GM12878 (cell line): Measurements from ENCODE around the gene RMND1.
"Not testable (repeated sequence)": the region's sequence is repeated elsewhere in the genome, so short reads cannot be mapped to it uniquely, and the experiment has no call there.

Experiments used
- ATF3 ChIP-seq: IDR thresholded peaks from 2 replicates; pipeline ENCODE4 v1.6.1; 2011; ENCODE audit warnings: low read depth, mild to moderate bottlenecking, low read length, moderate library complexity, borderline replicate concordance; ENCODE audit errors: extremely low read depth
- CTCF ChIP-seq, 3 experiments: IDR thresholded peaks in 2 of 3; conservative IDR thresholded peaks in 1 of 3; 2 replicates each; pipeline ENCODE4 v1.5.1; 2011; ENCODE audit warnings: low read depth in 3 of 3, low read length in 3 of 3, mild to moderate bottlenecking in 3 of 3, control low read depth in 2 of 3, moderate library complexity in 2 of 3, inconsistent platforms in 1 of 3, mixed read lengths in 1 of 3; ENCODE audit not compliant: control insufficient read depth in 2 of 3, insufficient read depth in 1 of 3; ENCODE audit errors: extremely low read depth in 1 of 3
- E2F4 ChIP-seq: IDR thresholded peaks from 2 replicates; pipeline ENCODE4 v1.6.1; 2012; ENCODE audit warnings: low read depth, low read length, improper control_type of control experiment
- EP300 ChIP-seq, 2 experiments: fragments of 150-350 bp in 1 of 2; IDR thresholded peaks; 2 replicates each; pipeline ENCODE4 v1.6.1; 2011 to 2012; ENCODE audit warnings: low read depth in 2 of 2, low read length in 2 of 2, borderline replicate concordance in 1 of 2, improper control_type of control experiment in 1 of 2, inconsistent platforms in 1 of 2; ENCODE audit not compliant: control insufficient read depth in 1 of 2
- EZH2 ChIP-seq: IDR thresholded peaks from 2 replicates; pipeline ENCODE4 v1.6.1; 2012; ENCODE audit warnings: low read depth, mild to moderate bottlenecking, control low read depth, inconsistent platforms, low read length, borderline replicate concordance; ENCODE audit not compliant: control insufficient read depth
- MAX ChIP-seq: IDR thresholded peaks from 2 replicates; pipeline ENCODE4 v1.6.1; 2012; ENCODE audit warnings: low read depth, low read length, improper control_type of control experiment
- NR2C2 ChIP-seq: IDR thresholded peaks from 2 replicates; pipeline ENCODE4 v1.6.1; 2011; ENCODE audit warnings: borderline replicate concordance, low read depth; ENCODE audit not compliant: control insufficient read depth, insufficient read length
- POLR2AphosphoS5 ChIP-seq: IDR thresholded peaks from 2 replicates; pipeline ENCODE4 v1.6.1; 2011; ENCODE audit warnings: mild to moderate bottlenecking, low read length, inconsistent platforms
- PRDM15 ChIP-seq: fragments of 450-650 bp; formaldehyde crosslinking; IDR thresholded peaks from 2 replicates; pipeline ENCODE4 v1.4.0; 2020; ENCODE audit warnings: mild to moderate bottlenecking, moderate library complexity
- SMAD1 ChIP-seq: fragments of 450-650 bp; IDR thresholded peaks from 2 replicates; pipeline ENCODE4 v1.6.1; 2018; ENCODE audit warnings: mild to moderate bottlenecking, low read depth; ENCODE audit not compliant: partially characterized antibody
- TAF1 ChIP-seq: IDR thresholded peaks from 2 replicates; pipeline ENCODE4 v1.6.1; 2011; ENCODE audit warnings: mild to moderate bottlenecking, low read depth, low read length, borderline replicate concordance
- TCF7 ChIP-seq: IDR thresholded peaks from 2 replicates; pipeline ENCODE4 v1.6.1; 2014; ENCODE audit warnings: antibody characterized with exemption, borderline replicate concordance
- ZNF687 ChIP-seq: fragments of 450-650 bp; IDR thresholded peaks from 2 replicates; pipeline ENCODE4 v1.6.1; 2017; ENCODE audit warnings: mild to moderate bottlenecking, moderate library complexity

GRCh38 chr6:151455751-151456398 lies 3.9 kb upstream of the RMND1 start:
- TF ChIP-seq CTCF (IDR thresholded peaks at IDR 0.05 in 2 of 3, conservative IDR thresholded peaks at IDR 0.05 in 1 of 3; ENCODE audit: control insufficient read depth in 2 of 3, extremely low read depth in 1 of 3, insufficient read depth in 1 of 3, low read depth in 3 of 3, low read length in 3 of 3); EZH2; POLR2AphosphoS5; EP300 (IDR thresholded peaks at IDR 0.05; ENCODE audit: borderline replicate concordance in 1 of 2, control insufficient read depth in 1 of 2, low read depth in 2 of 2, low read length in 2 of 2); SMAD1; ATF3; ZNF687; PRDM15; TAF1; E2F4; TCF7; MAX; NR2C2: not testable (repeated sequence)
